Esophagus muscularis mucosa (tissue), 4 donors: ENCODE measurements around the gene MARK3. TPM values are rescaled to one million over a fixed set of nuclear protein-coding genes. Genes with fewer than 3 reads are reported as not detected.
A peak's percentile ranks its signal among the peaks of the same experiment; 100 is the strongest.

Source experiments
- DNase-seq: peaks from one replicate; pipeline ENCODE4 v3.0.0-alpha.2; 2017; ENCODE audit errors: extremely low spot score
- H3K27ac ChIP-seq, 4 donors: fragments of 200-600 bp; sonication (generic); replicated peaks in 1 of 4; 1 replicate in 3 of 4; 2 replicates in 1 of 4; pipeline ENCODE4 v1.5.1; 2016 to 2019; ENCODE audit warnings: mild to moderate bottlenecking in 1 of 4
- H3K27me3 ChIP-seq, 4 donors: fragments of 200-600 bp; sonication (generic); one replicate each; pipeline versions ENCODE4 v1.5.1 to v1.6.0; 2016 to 2019
- H3K36me3 ChIP-seq, 4 donors: fragments of 200-600 bp; sonication (generic); one replicate each; pipeline ENCODE4 v1.5.1; 2016 to 2019
- H3K4me1 ChIP-seq, 4 donors: fragments of 200-600 bp; sonication (generic); one replicate each; pipeline ENCODE4 v1.5.1; 2016 to 2019
- H3K4me3 ChIP-seq, 4 donors: fragments of 200-600 bp; sonication (generic); 1 replicate in 2 of 4; 2 replicates in 2 of 4; pipeline ENCODE4 v1.5.1; 2016 to 2019; ENCODE audit warnings: mild to moderate bottlenecking in 4 of 4, moderate library complexity in 1 of 4
- H3K9me3 ChIP-seq, 4 donors: fragments of 200-600 bp; sonication (generic); 1 replicate in 3 of 4; 2 replicates in 1 of 4; pipeline ENCODE4 v1.5.1; 2016 to 2019
- EP300 ChIP-seq: sonication (generic); formaldehyde crosslinking; IDR thresholded peaks from one replicate; pipeline ENCODE4 v1.6.1; 2017; ENCODE audit warnings: antibody characterized with exemption
- POLR2A ChIP-seq: fragments of 450-650 bp; IDR thresholded peaks from one replicate; pipeline ENCODE4 v1.6.1; 2017; ENCODE audit warnings: antibody characterized with exemption, moderate library complexity, mild to moderate bottlenecking, low read depth
- POLR2AphosphoS5 ChIP-seq, 2 donors: sonication (generic); formaldehyde crosslinking; IDR thresholded peaks; one replicate each; pipeline ENCODE4 v1.6.1; 2017; ENCODE audit warnings: antibody characterized with exemption in 2 of 2
- WGBS: methylation state at CpG from one replicate; pipeline ENCODE4 v1.1.5; 2018; 5-methylcytosine and 5-hydroxymethylcytosine counted together
- intact Hi-C: fragments of 100-400 bp; cut with DNase I; formaldehyde crosslinking; loops from one replicate; pipeline ENCODE4 v1.15.1; 2023
- total RNA-seq, 4 donors: library from RNA; depleted of rRNA; stranded (reverse); fragments of >200 nt; gene quantifications; one replicate each; pipeline versions ENCODE4 v1.1.0 to v1.2.1, GENCODE V29; 2016
- TF ChIP-seq, protein P1 (sequence below), 3 experiments: fragments of 200-600 bp in 2 of 3; fragments of 450-650 bp in 1 of 3; sonication (generic) in 2 of 3; IDR thresholded peaks; one replicate each; pipeline ENCODE4 v1.5.1; 2017 to 2019; ENCODE audit warnings: antibody characterized with exemption in 3 of 3, mild to moderate bottlenecking in 2 of 3, moderate library complexity in 1 of 3

The MARK3 gene
- total RNA-seq, 4 donors from 2014 or later, result 57.4 to 78.1 (median 68.1) TPM

DNA sequence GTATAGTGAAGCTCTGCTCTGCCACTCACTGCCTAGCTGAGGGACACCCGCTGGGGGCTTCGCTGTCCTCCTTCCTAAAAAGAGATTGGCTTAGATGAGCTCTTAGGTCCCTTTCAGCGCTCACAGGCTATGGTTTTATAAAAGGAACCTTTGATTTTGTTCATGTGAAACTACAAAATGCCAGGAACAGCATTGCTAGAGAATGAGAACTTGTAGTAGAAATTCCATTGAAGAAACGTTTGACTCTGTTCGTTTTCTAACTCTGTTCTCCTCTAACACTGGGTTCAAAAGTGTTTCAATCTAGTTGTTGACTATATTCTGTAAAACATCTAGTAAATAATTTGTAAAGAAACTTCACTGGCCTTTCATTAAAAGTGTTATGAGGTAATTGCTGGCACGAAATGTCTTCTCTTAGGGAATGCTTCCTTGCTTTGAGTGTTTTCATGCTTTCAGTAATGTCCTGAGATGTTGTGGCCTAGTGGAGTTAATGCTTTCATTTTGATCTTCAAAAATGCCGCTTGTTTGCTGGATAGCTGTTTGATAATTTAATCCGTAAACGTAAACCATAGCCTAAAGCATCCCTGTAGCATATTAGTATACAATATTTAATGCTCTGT lies 1.6 kb downstream of the MARK3 start:
- Histone ChIP-seq H3K9me3 (no peaks in the 10 kb centered on the region), H3K4me1 (peaks cover 38 to 59% (median 57%) of the 10 kb centered on the region in 4 donors), H3K36me3 (no peaks in the 10 kb centered on the region), H3K4me3 (peak overlapping the region; percentile 90 to 99 (median 94)), H3K27ac (peak overlapping the region; percentile 98 to 100 (median 100)), H3K27me3 (no peaks in the 10 kb centered on the region)
- no peak for DNase-seq
- TF ChIP-seq, protein P1, sequence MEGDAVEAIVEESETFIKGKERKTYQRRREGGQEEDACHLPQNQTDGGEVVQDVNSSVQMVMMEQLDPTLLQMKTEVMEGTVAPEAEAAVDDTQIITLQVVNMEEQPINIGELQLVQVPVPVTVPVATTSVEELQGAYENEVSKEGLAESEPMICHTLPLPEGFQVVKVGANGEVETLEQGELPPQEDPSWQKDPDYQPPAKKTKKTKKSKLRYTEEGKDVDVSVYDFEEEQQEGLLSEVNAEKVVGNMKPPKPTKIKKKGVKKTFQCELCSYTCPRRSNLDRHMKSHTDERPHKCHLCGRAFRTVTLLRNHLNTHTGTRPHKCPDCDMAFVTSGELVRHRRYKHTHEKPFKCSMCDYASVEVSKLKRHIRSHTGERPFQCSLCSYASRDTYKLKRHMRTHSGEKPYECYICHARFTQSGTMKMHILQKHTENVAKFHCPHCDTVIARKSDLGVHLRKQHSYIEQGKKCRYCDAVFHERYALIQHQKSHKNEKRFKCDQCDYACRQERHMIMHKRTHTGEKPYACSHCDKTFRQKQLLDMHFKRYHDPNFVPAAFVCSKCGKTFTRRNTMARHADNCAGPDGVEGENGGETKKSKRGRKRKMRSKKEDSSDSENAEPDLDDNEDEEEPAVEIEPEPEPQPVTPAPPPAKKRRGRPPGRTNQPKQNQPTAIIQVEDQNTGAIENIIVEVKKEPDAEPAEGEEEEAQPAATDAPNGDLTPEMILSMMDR (IDR thresholded peaks at IDR 0.05), result no peak
- TF ChIP-seq POLR2A (no peak), EP300 (no peak), POLR2AphosphoS5 (IDR thresholded peaks at IDR 0.05) (no peak)
- 16% methylated on average over 9 of the region's 9 CpGs for WGBS
- intact Hi-C loops, result loop anchor here (5.0 kb wide), 2 partner anchors 50 to 330 kb away; partner anchors contain the start of gene CDC42BPB

DNA sequence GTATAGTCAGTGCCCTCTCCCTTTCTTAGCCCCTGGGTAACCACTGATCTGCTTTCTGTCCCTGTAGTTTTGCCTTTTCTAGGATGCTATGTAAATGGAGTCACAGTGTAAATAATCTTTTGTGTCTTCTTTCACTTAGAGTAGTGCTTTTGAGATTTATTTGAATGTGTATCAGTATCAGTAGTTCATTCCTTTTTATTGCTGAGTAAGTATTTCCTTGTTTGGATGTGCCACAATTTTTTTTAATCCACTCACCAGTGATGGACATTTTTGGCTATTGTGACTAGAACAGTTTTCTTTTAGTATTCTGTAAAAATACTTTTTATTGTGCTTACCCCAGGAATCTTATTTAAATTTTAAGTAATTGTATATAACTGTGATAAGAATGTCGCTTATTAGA lies 3.4 kb downstream of the MARK3 start:
- H3K9me3 ChIP-seq, result no peaks in the 10 kb centered on the region
- peak overlapping the region in 1 of 4 donors; percentile 100 for H3K27ac ChIP-seq
- DNase-seq, result no peak
- 96% methylated on average over 1 of the region's 1 CpG for WGBS
- intact Hi-C loops, result loop anchor here (5.0 kb wide), 2 partner anchors 51 to 331 kb away; partner anchors contain the start of gene CDC42BPB
- H3K4me3 ChIP-seq, result no peak overlapping the region
- no peaks in the 10 kb centered on the region for H3K36me3 ChIP-seq
- no peak for TF ChIP-seq EP300
- TF ChIP-seq POLR2AphosphoS5 (IDR thresholded peaks at IDR 0.05), result no peak
- TF ChIP-seq, protein P1 (IDR thresholded peaks at IDR 0.05), result no peak
- no peak for TF ChIP-seq POLR2A
- peaks cover 53 to 77% (median 76%) of the 10 kb centered on the region in 4 donors for H3K4me1 ChIP-seq
- no peaks in the 10 kb centered on the region for H3K27me3 ChIP-seq

DNA sequence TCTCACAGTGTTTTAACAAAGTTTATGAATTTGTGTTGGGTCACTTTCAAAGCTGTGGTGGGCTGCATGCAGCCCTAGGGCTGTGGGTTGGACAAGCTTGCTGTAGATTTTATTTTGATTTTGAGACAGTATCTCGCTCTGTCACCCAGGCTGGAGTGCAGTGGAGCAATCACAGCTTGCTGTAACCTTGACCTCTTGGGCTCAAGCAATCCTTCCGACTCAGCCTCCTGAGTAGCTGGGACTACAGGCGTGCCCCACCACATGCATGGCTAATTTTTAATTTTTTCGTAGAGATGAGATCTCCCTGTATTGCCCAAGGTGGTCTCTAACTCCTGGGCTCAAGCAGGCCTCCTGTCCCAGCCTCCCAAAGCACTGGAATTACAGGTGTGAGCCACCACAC lies 5.4 kb downstream of the MARK3 start:
- no peaks in the 10 kb centered on the region for H3K9me3 ChIP-seq
- H3K27me3 ChIP-seq, result no peaks in the 10 kb centered on the region
- H3K36me3 ChIP-seq, result no peaks in the 10 kb centered on the region
- H3K4me1 ChIP-seq, result peaks cover 65 to 89% (median 86%) of the 10 kb centered on the region in 4 donors
- H3K4me3 ChIP-seq, result no peak overlapping the region
- H3K27ac ChIP-seq, result no peak overlapping the region
- DNase-seq, result no peak
- 89% methylated on average over 4 of the region's 4 CpGs for WGBS
- no peak for TF ChIP-seq POLR2AphosphoS5 (IDR thresholded peaks at IDR 0.05)
- no peak for TF ChIP-seq POLR2A
- no peak for TF ChIP-seq EP300
- TF ChIP-seq, protein P1 (IDR thresholded peaks at IDR 0.05), result no peak
- intact Hi-C loops, result no loop called here

DNA sequence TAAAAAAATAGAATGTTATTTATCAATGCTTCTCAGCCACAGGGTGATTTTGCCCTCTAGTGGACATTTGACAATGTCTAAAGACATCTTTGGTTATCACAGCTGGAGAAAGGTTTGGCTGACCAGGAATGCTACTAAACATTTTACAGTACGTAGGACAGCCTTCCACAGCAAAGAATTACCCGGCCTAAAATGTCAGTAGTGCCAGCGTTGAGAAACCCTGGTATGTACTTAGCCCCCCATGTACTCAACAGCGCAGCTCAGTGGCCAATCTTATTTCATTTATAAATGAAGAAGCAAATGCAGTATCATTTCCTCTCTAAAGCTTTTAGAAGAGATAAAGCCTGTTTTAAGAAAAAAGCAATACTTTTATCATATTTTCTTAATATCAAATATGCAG lies 5.8 kb downstream of the MARK3 start:
- Histone ChIP-seq H3K27ac (no peak overlapping the region), H3K36me3 (no peaks in the 10 kb centered on the region), H3K4me3 (no peak overlapping the region), H3K4me1 (peaks cover 69 to 94% (median 91%) of the 10 kb centered on the region in 4 donors), H3K9me3 (no peaks in the 10 kb centered on the region), H3K27me3 (no peaks in the 10 kb centered on the region)
- DNase-seq, result no peak
- WGBS, result 15% methylated on average over 4 of the region's 4 CpGs
- intact Hi-C loops, result no loop called here
- no peak for TF ChIP-seq POLR2A
- TF ChIP-seq, protein P1 (IDR thresholded peaks at IDR 0.05), result peak; percentile 48 to 63 (median 50)
